IPS-18a (cell line): ENCODE results near the gene TERT.

Experiments
- H3K27ac ChIP-seq: one replicate; pipeline ENCODE4 v1.5.1; 2013; ENCODE audit warnings: low read length
- H3K27me3 ChIP-seq: one replicate; pipeline ENCODE4 v1.6.1; 2013; ENCODE audit warnings: mild to moderate bottlenecking, low read length; ENCODE audit not compliant: control insufficient read depth, insufficient read depth
- H3K36me3 ChIP-seq: one replicate; pipeline ENCODE4 v1.6.1; 2013; ENCODE audit warnings: low read depth, low read length; ENCODE audit not compliant: control insufficient read depth
- H3K4me1 ChIP-seq: one replicate; pipeline ENCODE4 v1.6.1; 2013; ENCODE audit warnings: low read depth, low read length; ENCODE audit not compliant: control insufficient read depth
- H3K4me3 ChIP-seq: one replicate; pipeline ENCODE4 v1.5.1; 2013; ENCODE audit warnings: low read length
- H3K9ac ChIP-seq: one replicate; pipeline ENCODE4 v1.6.1; 2013; ENCODE audit warnings: mild to moderate bottlenecking, low read length, moderate library complexity
- H3K9me3 ChIP-seq: one replicate; pipeline ENCODE4 v1.6.1; 2013; ENCODE audit warnings: low read depth, low read length; ENCODE audit not compliant: control insufficient read depth

The TERT gene

DNA sequence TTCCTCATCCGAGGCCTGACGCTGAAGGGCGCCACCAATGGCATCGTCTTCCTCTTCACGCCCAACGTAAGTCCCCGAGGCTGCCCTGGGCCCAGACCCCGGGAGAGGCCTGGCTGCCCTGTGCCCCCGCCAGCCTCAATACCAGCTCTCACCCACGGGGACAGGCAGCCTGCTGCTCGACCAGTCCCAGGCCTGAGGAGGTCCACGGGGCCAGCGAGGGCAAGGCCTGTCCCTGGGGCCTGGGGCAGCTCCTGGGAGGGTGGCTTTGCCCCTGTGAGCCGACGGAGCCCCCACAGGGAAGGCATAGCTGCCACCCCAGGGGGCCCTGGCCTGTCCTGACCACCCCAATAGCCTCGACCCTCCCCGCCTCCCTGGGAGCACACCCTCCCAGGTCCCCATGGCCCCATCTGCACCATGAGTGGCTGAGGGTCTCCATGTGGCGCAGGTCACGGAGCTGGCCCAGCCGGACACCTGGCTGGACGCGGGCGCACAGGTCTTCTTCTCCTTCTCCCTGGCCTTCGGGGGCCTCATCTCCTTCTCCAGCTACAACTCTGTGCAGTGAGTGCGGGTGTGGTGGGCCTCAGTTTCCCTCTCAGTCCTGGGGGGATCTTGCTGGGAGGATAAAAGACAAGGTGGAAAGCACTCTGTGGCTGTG lies 81.2 kb downstream of the TERT start:
- no peaks in the 10 kb centered on the region for H3K4me1 ChIP-seq
- no peaks in the 10 kb centered on the region for H3K27me3 ChIP-seq
- H3K36me3 ChIP-seq: no peaks in the 10 kb centered on the region
- no peak overlapping the region for H3K4me3 ChIP-seq
- H3K9ac ChIP-seq: no peak overlapping the region
- no peak overlapping the region for H3K27ac ChIP-seq
- H3K9me3 ChIP-seq: no peaks in the 10 kb centered on the region

DNA sequence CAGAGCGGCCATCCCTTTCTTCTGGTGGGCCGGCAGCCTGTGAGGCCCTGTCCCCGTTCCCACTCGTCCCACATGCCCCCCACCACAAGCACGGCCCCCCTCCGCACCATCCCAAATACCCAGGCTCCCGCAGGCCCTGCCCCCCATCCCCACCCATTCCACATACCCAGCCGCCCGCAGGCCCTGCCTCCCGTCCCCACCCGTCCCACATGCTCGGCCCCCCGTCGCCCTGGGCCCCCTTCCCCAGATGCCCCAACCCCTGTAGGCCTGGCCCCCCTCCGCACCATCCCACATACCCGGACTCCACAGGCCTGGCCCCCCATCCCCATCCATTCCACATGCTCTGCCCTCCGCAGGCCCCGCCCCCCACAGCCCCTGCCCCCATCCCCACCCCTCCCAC lies 82.0 kb downstream of the TERT start:
- Histone ChIP-seq H3K9me3 (no peaks in the 10 kb centered on the region), H3K27ac (no peak overlapping the region), H3K27me3 (no peaks in the 10 kb centered on the region), H3K4me3 (no peak overlapping the region), H3K4me1 (no peaks in the 10 kb centered on the region), H3K9ac (no peak overlapping the region), H3K36me3 (no peaks in the 10 kb centered on the region)

GRCh38 chr5:1212271-1212670 lies 82.6 kb downstream of the TERT start:
- Histone ChIP-seq H3K27ac (no peak overlapping the region), H3K9ac (no peak overlapping the region), H3K36me3 (no peaks in the 10 kb centered on the region), H3K9me3 (no peaks in the 10 kb centered on the region), H3K27me3 (no peaks in the 10 kb centered on the region), H3K4me1 (no peaks in the 10 kb centered on the region), H3K4me3 (no peak overlapping the region)

DNA sequence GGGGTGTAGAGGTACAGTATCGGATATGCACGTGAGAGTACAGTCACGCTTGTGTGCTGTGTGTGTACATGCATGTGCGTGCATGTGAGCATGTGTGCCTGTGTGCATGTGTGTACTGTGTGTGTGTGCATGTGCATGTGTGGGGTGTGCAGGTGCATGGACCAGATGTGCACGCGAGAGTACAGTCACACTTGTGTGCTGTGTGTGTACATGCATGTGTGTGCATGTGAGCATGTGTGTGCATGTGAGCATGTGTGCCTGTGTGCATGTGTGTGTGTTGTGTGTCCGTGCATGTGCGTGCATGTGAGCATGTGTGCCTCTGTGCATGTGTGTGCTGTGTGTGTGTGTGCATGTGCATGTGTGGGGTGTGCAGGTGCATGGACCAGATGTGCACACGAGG lies 83.2 kb downstream of the TERT start:
- H3K4me3 ChIP-seq: no peak overlapping the region
- H3K9me3 ChIP-seq: no peaks in the 10 kb centered on the region
- H3K4me1 ChIP-seq: no peaks in the 10 kb centered on the region
- no peak overlapping the region for H3K9ac ChIP-seq
- no peak overlapping the region for H3K27ac ChIP-seq
- H3K27me3 ChIP-seq: no peaks in the 10 kb centered on the region
- H3K36me3 ChIP-seq: no peaks in the 10 kb centered on the region

DNA sequence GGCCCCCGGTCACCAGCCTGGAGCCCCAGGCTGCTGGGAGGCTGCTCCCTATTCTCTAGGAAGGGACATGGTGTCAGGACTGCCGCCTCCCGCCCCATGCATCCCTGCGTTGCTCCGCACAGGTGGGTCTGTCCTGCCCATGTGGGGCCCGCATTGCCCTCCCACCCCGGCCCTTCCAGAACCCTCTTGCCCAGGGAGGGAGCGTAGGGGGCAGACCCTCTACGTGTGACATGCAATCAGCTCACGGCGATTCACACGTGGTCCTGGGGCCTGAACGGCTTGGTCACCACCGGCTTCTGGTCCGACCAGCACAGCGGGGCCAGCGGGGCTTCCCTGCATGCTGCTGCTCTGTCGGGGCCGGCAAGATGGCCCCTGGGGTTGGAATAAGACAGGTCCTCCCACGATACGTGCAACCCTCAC lies 84.0 kb downstream of the TERT start:
- Histone ChIP-seq H3K27me3 (no peaks in the 10 kb centered on the region), H3K9me3 (no peaks in the 10 kb centered on the region), H3K4me3 (no peak overlapping the region), H3K27ac (no peak overlapping the region), H3K9ac (no peak overlapping the region), H3K36me3 (no peaks in the 10 kb centered on the region), H3K4me1 (no peaks in the 10 kb centered on the region)

GRCh38 chr5:1209896-1210776 lies 84.7 kb downstream of the TERT start:
- Histone ChIP-seq H3K4me1 (peaks cover 3% of the 10 kb centered on the region), H3K9ac (no peak overlapping the region), H3K9me3 (no peaks in the 10 kb centered on the region), H3K27me3 (no peaks in the 10 kb centered on the region), H3K4me3 (no peak overlapping the region), H3K27ac (no peak overlapping the region), H3K36me3 (no peaks in the 10 kb centered on the region)

GRCh38 chr5:1209489-1209852 lies 85.4 kb downstream of the TERT start:
- Histone ChIP-seq H3K9me3 (no peaks in the 10 kb centered on the region), H3K27me3 (no peaks in the 10 kb centered on the region), H3K36me3 (no peaks in the 10 kb centered on the region), H3K4me3 (no peak overlapping the region), H3K4me1 (peaks cover 7% of the 10 kb centered on the region), H3K27ac (no peak overlapping the region), H3K9ac (no peak overlapping the region)

DNA sequence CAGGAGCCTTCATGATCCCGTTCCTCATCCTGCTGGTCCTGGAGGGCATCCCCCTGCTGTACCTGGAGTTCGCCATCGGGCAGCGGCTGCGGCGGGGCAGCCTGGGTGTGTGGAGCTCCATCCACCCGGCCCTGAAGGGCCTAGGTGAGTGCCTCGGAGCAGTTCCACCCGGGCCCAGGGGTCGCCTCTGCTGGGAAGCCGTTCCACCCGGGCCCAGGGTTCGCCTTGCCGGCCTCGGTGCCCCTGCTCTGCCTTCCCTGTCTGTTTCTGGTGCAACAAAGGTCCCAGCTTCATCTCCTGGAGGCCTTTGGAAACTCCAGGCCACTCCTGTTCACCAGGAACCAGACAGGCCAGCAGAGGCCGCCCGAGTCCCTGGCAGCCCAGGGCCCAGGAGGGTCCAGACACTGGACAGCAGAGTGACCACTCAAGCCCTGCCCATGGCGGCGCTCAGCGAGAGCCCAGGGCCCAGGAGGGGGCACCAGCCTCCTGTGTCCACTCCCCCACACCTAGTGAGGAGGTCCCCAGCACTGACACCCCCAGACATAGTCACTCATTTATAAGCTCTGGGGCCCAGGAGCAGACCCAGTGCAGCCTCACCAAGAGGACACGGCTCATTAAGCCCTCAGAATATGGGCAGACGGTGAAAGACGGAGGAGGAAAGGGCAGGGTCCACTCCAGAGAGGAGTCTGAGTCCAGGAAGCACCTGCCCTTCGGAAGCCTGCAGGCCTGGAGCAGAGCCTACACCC lies 86.0 kb downstream of the TERT start:
- no peaks in the 10 kb centered on the region for H3K27me3 ChIP-seq
- no peak overlapping the region for H3K9ac ChIP-seq

GRCh38 chr5:1208221-1208742 lies 86.6 kb downstream of the TERT start:
- Histone ChIP-seq H3K9ac (no peak overlapping the region), H3K36me3 (no peaks in the 10 kb centered on the region), H3K4me1 (peaks cover 7% of the 10 kb centered on the region), H3K27me3 (no peaks in the 10 kb centered on the region), H3K4me3 (no peak overlapping the region), H3K9me3 (no peaks in the 10 kb centered on the region), H3K27ac (no peak overlapping the region)

More for the DNA sequence above, 86.0 kb downstream of the TERT start:
- H3K36me3 ChIP-seq: no peaks in the 10 kb centered on the region
- H3K4me3 ChIP-seq: no peak overlapping the region
- H3K9me3 ChIP-seq: no peaks in the 10 kb centered on the region
- peaks cover 7% of the 10 kb centered on the region for H3K4me1 ChIP-seq
- no peak overlapping the region for H3K27ac ChIP-seq

DNA sequence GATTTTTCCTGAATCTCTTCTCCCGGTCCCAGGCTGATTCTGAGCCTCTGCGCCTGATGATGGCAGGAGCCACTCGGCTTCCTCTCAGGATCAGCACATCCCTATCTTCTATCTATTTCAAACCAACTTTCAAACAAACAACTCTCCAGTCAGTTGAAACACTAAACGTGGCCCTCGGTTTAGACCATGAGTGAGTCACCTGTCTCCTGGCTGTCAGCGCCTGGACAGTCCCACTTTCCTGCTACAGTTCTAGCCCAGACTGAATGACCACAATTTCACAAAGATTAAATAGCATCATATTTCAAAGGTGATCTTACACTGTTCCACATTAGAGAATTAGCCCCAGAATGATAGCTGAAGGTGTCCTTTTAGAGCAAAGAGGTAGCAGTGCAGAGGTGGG lies 87.3 kb downstream of the TERT start:
- Histone ChIP-seq H3K36me3 (no peaks in the 10 kb centered on the region), H3K9ac (no peak overlapping the region), H3K27ac (no peak overlapping the region), H3K9me3 (no peaks in the 10 kb centered on the region), H3K27me3 (no peaks in the 10 kb centered on the region), H3K4me1 (peaks cover 7% of the 10 kb centered on the region), H3K4me3 (no peak overlapping the region)

DNA sequence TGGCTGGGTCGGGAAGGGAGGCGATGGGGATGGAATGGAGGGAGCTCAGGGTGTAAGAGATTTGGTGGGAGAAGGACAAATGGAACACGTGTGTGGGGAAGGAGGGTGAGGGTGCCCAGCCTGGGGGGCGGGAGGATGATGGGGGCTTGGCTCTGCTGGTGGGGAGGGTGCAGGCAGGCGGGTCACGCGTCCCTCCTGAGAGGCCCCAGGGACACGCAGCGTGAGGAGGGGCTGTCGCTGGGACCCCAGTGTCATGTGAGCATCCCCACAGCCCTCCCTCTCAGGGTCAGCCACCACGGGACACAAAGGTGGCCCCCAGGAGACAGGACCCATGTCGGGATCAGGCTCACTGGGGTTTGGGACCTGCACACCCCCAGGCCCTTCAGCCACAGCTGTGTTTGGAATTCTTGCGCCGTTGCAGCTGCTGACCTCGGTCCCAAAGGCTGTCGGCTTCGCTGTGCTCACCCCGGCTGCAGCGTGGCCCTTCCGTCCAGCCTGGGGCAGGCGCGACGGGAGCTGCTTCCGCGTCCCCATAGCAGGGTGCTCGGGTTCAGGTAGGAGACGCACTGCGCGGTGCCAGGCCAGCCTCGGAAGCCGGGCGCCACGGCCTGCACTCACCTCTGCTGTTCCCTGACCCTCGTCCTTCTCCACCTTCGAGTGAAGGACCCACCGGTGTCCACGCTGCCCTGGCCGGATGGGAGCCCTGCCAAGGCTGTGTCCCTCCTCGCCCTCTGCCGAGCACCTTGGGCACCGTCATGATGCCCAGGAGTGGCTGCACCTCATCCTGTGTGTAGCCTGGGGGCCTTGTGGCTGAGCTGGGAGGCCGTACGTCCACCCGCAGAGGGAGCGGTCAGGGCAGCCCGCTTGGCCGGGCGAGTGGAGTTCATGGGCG lies 88.1 kb downstream of the TERT start:
- Histone ChIP-seq H3K27ac (no peak overlapping the region), H3K4me1 (peaks cover 7% of the 10 kb centered on the region), H3K27me3 (no peaks in the 10 kb centered on the region)

More for the DNA sequence above, 88.1 kb downstream of the TERT start:
- no peaks in the 10 kb centered on the region for H3K36me3 ChIP-seq
- H3K4me3 ChIP-seq: no peak overlapping the region
- no peak overlapping the region for H3K9ac ChIP-seq
- no peaks in the 10 kb centered on the region for H3K9me3 ChIP-seq
